Type B pancreatic cell (in vitro differentiated cells): ENCODE measurements around the gene CTF1. TPM values are rescaled to one million over a fixed set of nuclear protein-coding genes. Genes with fewer than 3 reads are reported as not detected.
A peak's percentile ranks its signal among the peaks of the same experiment; 100 is the strongest.
"Not testable (repeated sequence)": the region's sequence is repeated elsewhere in the genome, so short reads cannot be mapped to it uniquely, and the experiment has no call there.

Experiments used
- DNase-seq: peaks from one replicate; pipeline ENCODE4 v3.0.0; 2021; ENCODE audit warnings: mixed read lengths; ENCODE audit not compliant: unreplicated experiment; ENCODE audit errors: extremely low spot score
- H3K27ac Mint-ChIP-seq: 2 replicates; pipeline ENCODE4 v1.8.0; 2021; ENCODE audit warnings: mild to moderate bottlenecking, mixed read lengths
- H3K27me3 Mint-ChIP-seq: 2 replicates; pipeline ENCODE4 v1.8.0; 2021; ENCODE audit warnings: mixed read lengths
- H3K36me3 Mint-ChIP-seq: 2 replicates; pipeline ENCODE4 v1.8.0; 2021; ENCODE audit warnings: mixed read lengths
- H3K4me1 Mint-ChIP-seq: one replicate; pipeline ENCODE4 v1.8.0; 2021; ENCODE audit warnings: mixed read lengths; ENCODE audit not compliant: unreplicated experiment
- H3K4me3 Mint-ChIP-seq: 2 replicates; pipeline ENCODE4 v1.8.0; 2021; ENCODE audit warnings: mild to moderate bottlenecking, mixed read lengths
- H3K9me3 Mint-ChIP-seq: 2 replicates; pipeline ENCODE4 v1.8.0; 2021; ENCODE audit warnings: mixed read lengths
- CTCF ChIP-seq: fragments of 200-600 bp; sonication (generic); conservative IDR thresholded peaks from 2 replicates; pipeline ENCODE4 v1.5.0; 2021; ENCODE audit warnings: antibody characterized with exemption, mild to moderate bottlenecking
- total RNA-seq: library from RNA; stranded (reverse); gene quantifications from 2 replicates; pipeline ENCODE4 v1.2.1, GENCODE V29; 2021; ENCODE audit warnings: low replicate concordance

Gene CTF1
- total RNA-seq, 1 donor from 2014 or later: 3.1 TPM

GRCh38 chr16:30930160-30930571, 33.8 kb downstream of the CTF1 start:
- H3K36me3 Mint-ChIP-seq: peaks cover 10% of the 10 kb centered on the region
- H3K4me3 Mint-ChIP-seq: no peak overlapping the region
- H3K27me3 Mint-ChIP-seq: no peaks in the 10 kb centered on the region
- H3K27ac Mint-ChIP-seq: no peak overlapping the region
- H3K4me1 Mint-ChIP-seq: peaks cover 15% of the 10 kb centered on the region
- no peaks in the 10 kb centered on the region for H3K9me3 Mint-ChIP-seq
- no peak for TF ChIP-seq CTCF
- DNase-seq: no peak

- Mint-ChIP-seq H3K27ac (no peak overlapping the region), H3K4me3 (no peak overlapping the region), H3K27me3 (no peaks in the 10 kb centered on the region), H3K4me1 (peaks cover 10% of the 10 kb centered on the region), H3K36me3 (peaks cover 14% of the 10 kb centered on the region), H3K9me3 (no peaks in the 10 kb centered on the region)
- TF ChIP-seq CTCF: no peak
- no peak for DNase-seq
Measured at GRCh38 chr16:30931068-30931650, 34.7 kb downstream of the CTF1 start.

DNA sequence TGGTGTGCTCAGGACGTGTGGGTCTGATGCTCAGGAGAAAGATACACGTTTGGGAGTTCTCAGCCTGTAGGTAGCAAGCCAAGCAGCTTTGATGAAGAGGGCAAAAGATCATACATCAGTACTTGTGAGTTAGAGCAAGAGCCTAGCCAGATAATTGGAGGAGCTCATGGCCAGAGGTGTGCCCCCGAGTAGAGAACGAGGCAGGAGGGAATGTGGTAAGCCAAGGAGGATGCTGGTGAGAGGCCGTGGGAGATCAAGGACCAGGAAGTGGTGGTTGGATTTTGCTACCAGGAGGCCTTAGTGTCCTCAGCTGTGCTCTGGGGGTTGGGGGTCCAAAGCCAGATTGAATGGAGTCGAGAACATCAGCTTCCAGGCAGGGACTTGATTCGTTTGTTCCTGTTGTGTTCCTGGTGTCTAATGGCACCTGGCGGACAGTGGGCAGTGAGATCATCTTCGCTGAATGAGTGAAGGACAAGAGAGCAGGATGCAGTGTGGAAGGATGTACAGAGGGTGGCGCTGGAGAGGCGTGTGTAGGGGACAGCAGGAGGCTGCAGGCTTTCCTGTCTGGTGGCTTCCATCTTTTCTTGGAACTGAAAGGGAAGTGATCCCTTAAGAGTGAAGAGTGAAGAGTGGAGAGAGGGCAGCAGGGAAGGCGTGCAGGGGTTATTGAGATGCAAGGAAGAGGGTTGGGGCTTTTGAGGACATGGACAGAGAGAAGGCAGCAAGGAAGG, 38.6 kb downstream of the CTF1 start:
- Mint-ChIP-seq H3K27me3 (no peaks in the 10 kb centered on the region), H3K4me1 (peaks cover 4% of the 10 kb centered on the region), H3K27ac (no peak overlapping the region), H3K36me3 (peaks cover 14% of the 10 kb centered on the region), H3K4me3 (no peak overlapping the region), H3K9me3 (no peaks in the 10 kb centered on the region)
- peak; percentile 65 for TF ChIP-seq CTCF
- DNase-seq: no peak

DNA sequence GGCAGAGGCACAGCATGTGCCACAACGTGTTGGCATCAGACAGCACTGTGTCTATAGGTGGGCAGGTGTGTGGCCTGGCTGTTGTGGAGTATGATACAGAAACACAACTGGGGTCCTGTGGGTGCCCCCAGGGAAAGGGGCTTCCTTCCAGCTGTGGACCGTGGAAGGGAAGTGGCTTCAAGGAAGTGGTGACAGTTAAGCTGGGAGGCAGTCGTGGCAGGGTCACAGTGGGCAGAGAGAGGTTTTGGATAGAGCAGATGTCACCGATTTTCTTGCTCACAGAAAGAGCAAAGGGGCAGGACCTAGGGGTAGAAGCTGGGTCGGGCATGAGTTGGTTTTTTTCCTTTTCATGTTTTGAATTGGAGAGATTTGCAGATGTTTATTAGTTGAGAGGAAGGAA, 41.3 kb downstream of the CTF1 start:
- Mint-ChIP-seq H3K4me1 (peaks cover 4% of the 10 kb centered on the region), H3K27ac (peak overlapping the region; percentile 32), H3K27me3 (no peaks in the 10 kb centered on the region), H3K36me3 (peaks cover 7% of the 10 kb centered on the region), H3K9me3 (no peaks in the 10 kb centered on the region), H3K4me3 (no peak overlapping the region)
- TF ChIP-seq CTCF: no peak
- no peak for DNase-seq

- not testable (repeated sequence) for H3K4me1 Mint-ChIP-seq, DNase-seq, H3K4me3 Mint-ChIP-seq, H3K27ac Mint-ChIP-seq, H3K27me3 Mint-ChIP-seq, H3K9me3 Mint-ChIP-seq
- peaks cover 16% of the 10 kb centered on the region for H3K36me3 Mint-ChIP-seq
Measured at GRCh38 chr16:30939571-30939970, 43.2 kb downstream of the CTF1 start.

DNA sequence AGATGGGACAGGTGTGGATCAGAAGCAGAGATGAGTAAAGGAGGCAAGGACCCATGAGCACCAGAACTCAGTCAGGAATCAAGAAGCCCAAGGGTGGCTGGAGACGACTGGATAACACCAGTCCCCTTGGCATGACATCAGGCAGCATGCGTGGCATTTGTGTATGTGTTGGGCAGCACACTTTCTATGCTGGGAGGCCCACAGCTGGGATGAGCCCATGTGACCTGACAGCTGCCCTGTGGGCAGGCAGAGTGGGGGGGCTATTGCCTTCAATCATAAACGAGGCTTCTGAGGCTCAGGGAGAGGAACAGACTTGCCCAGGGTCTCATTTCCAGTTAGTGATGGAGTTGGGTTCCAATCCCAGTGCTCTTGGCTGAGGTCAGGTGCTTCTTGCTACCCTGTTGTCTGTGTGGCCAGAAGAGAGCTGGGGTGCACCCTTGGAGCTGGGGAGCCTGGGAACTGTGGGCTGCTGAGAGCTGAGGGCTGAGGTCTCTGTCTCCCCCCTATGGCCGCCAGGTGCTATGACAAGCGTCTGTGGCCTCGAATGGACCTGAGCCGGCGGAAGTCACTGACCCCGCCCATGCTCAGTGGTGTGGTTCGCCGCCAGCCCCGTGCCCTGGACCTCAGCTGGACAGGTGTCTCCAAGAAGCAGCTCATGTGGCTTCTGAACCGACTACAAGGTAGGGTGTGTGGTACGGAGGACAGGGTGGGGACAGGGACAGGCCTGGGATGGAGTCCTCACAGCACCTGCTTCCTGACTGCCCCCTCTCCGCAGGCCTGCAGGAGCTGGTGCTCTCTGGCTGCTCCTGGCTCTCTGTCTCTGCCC, 45.4 kb downstream of the CTF1 start:
- Mint-ChIP-seq H3K36me3 (peaks cover 13% of the 10 kb centered on the region), H3K27me3 (no peaks in the 10 kb centered on the region), H3K4me3 (no peak overlapping the region), H3K4me1 (peaks cover 4% of the 10 kb centered on the region), H3K27ac (no peak overlapping the region), H3K9me3 (no peaks in the 10 kb centered on the region)
- peak; percentile 87 for TF ChIP-seq CTCF
- DNase-seq: no peak
